NCI-H524 treated with DMSO at 0.1 percent for 48 hours (cell line): ENCODE results near the gene TNFRSF6B.

ENCODE experiments used
- DNase-seq: peaks from one replicate; lab custom pipeline; 2025; lab: John Stamatoyannopoulos, UW

TNFRSF6B gene

GRCh38 chr20:63697868-63698545 lies 1.6 kb downstream of the TNFRSF6B start:
- no peak for DNase-seq

GRCh38 chr20:63698739-63699465 lies 2.5 kb downstream of the TNFRSF6B start:
- DNase-seq, result no peak

- DNase-seq, result no peak
Measured at GRCh38 chr20:63699466-63700198, 3.2 kb downstream of the TNFRSF6B start.

GRCh38 chr20:63700199-63701050 lies 4.0 kb downstream of the TNFRSF6B start:
- no peak for DNase-seq

- DNase-seq, result no peak
Measured at GRCh38 chr20:63701051-63701328, 4.5 kb downstream of the TNFRSF6B start.

- DNase-seq, result no peak
Measured at GRCh38 chr20:63701329-63702035, 5.0 kb downstream of the TNFRSF6B start.

GRCh38 chr20:63702036-63702665 lies 5.7 kb downstream of the TNFRSF6B start:
- DNase-seq, result no peak

- DNase-seq, result no peak
Measured at GRCh38 chr20:63702751-63703470, 6.5 kb downstream of the TNFRSF6B start.

GRCh38 chr20:63703471-63703975 lies 7.1 kb downstream of the TNFRSF6B start:
- DNase-seq, result no peak

- no peak for DNase-seq
Measured at GRCh38 chr20:63703976-63704748, 7.7 kb downstream of the TNFRSF6B start.

- no peak for DNase-seq
Measured at GRCh38 chr20:63704749-63705117, 8.3 kb downstream of the TNFRSF6B start.

- DNase-seq, result no peak
Measured at GRCh38 chr20:63705232-63706026, 9.0 kb downstream of the TNFRSF6B start.

- DNase-seq, result no peak
Measured at GRCh38 chr20:63706027-63706695, 9.7 kb downstream of the TNFRSF6B start.

- DNase-seq, result no peak
Measured at GRCh38 chr20:63706852-63707557, 10.6 kb downstream of the TNFRSF6B start.

GRCh38 chr20:63707558-63708300 lies 11.3 kb downstream of the TNFRSF6B start, which contains the start of the genes ARFRP1 and ZGPAT:
ARFRP1 (minus strand) TSS chr20:63707976; CDS start chr20:63707091, 885 bp downstream.
ZGPAT (plus strand) TSS chr20:63708039; CDS start chr20:63708581, 542 bp downstream.
- DNase-seq, result peak; percentile 53
